Adipocyte (in vitro differentiated cells): ENCODE results near the gene ARF5.
"Not testable (repeated sequence)": the region's sequence is repeated elsewhere in the genome, so short reads cannot be mapped to it uniquely, and the experiment has no call there.

Experiments
- DNase-seq: peaks from one replicate; pipeline ENCODE4 v3.0.0-alpha.2; 2015; ENCODE audit warnings: low read depth
- H3K27me3 ChIP-seq: replicated peaks from 2 replicates; pipeline ENCODE4 v1.7.0; 2013; ENCODE audit warnings: mild to moderate bottlenecking, low read length, moderate library complexity; ENCODE audit not compliant: control insufficient read depth, insufficient read depth
- H3K36me3 ChIP-seq: 2 replicates; pipeline ENCODE4 v1.7.0; 2013; ENCODE audit warnings: low read length, mild to moderate bottlenecking, moderate library complexity; ENCODE audit not compliant: control insufficient read depth, insufficient read depth, severe bottlenecking
- H3K4me1 ChIP-seq: 2 replicates; pipeline ENCODE4 v1.7.0; 2013; ENCODE audit warnings: mild to moderate bottlenecking, low read length, moderate library complexity; ENCODE audit not compliant: control insufficient read depth, insufficient read depth
- H3K4me3 ChIP-seq: 2 replicates; pipeline ENCODE4 v1.7.0; 2013; ENCODE audit warnings: mild to moderate bottlenecking, low read length, moderate library complexity
- H3K9ac ChIP-seq: 2 replicates; pipeline ENCODE4 v1.7.0; 2013; ENCODE audit warnings: mild to moderate bottlenecking, low read length, moderate library complexity
- H3K9me3 ChIP-seq: 2 replicates; pipeline ENCODE4 v1.7.0; 2013; ENCODE audit warnings: mild to moderate bottlenecking, low read length, moderate library complexity; ENCODE audit not compliant: control insufficient read depth

The ARF5 gene

GRCh38 chr7:127588019-127588696 lies at the start of gene ARF5:
ARF5 (plus strand) TSS chr7:127588411; CDS start chr7:127588499, 88 bp downstream.
- peaks cover 17% of the 10 kb centered on the region for H3K36me3 ChIP-seq
- DNase-seq, result peak; percentile 95

GRCh38 chr7:127539116-127539515 lies 49.1 kb upstream of the ARF5 start:
- Histone ChIP-seq H3K36me3 (no peaks in the 10 kb centered on the region), H3K9me3 (no peaks in the 10 kb centered on the region), H3K4me3 (no peak overlapping the region), H3K9ac (no peak overlapping the region), H3K4me1 (no peaks in the 10 kb centered on the region), H3K27me3 (peaks cover 45% of the 10 kb centered on the region)
- no peak for DNase-seq

More at GRCh38 chr7:127588019-127588696, at the start of gene ARF5:
- peak within 1 kb of the TSS; percentile 94 for H3K4me3 ChIP-seq
- peak within 1 kb of the TSS; percentile 93 for H3K9ac ChIP-seq
- no peaks in the 10 kb centered on the region for H3K27me3 ChIP-seq
- H3K9me3 ChIP-seq, result no peaks in the 10 kb centered on the region
- H3K4me1 ChIP-seq, result peaks cover 41% of the 10 kb centered on the region

GRCh38 chr7:127540461-127540860 lies 47.8 kb upstream of the ARF5 start:
- H3K9me3 ChIP-seq, DNase-seq, H3K9ac ChIP-seq, H3K4me3 ChIP-seq, H3K4me1 ChIP-seq, H3K36me3 ChIP-seq: not testable (repeated sequence)
- H3K27me3 ChIP-seq, result peaks cover 40% of the 10 kb centered on the region

GRCh38 chr7:127541548-127541947 lies 46.7 kb upstream of the ARF5 start:
- Histone ChIP-seq H3K27me3 (peaks cover 29% of the 10 kb centered on the region), H3K36me3 (no peaks in the 10 kb centered on the region), H3K4me1 (no peaks in the 10 kb centered on the region), H3K9me3 (peaks cover 11% of the 10 kb centered on the region), H3K9ac (no peak overlapping the region), H3K4me3 (no peak overlapping the region)
- no peak for DNase-seq

GRCh38 chr7:127546313-127546712 lies 41.9 kb upstream of the ARF5 start:
- Histone ChIP-seq H3K4me3 (no peak overlapping the region), H3K4me1 (no peaks in the 10 kb centered on the region), H3K36me3 (no peaks in the 10 kb centered on the region), H3K9me3 (peaks cover 12% of the 10 kb centered on the region), H3K27me3 (peaks cover 3% of the 10 kb centered on the region), H3K9ac (no peak overlapping the region)
- DNase-seq, result no peak

GRCh38 chr7:127550247-127550646 lies 38.0 kb upstream of the ARF5 start:
- H3K4me3 ChIP-seq, result no peak overlapping the region
- peaks cover 12% of the 10 kb centered on the region for H3K9me3 ChIP-seq
- no peak overlapping the region for H3K9ac ChIP-seq
- no peak for DNase-seq
- no peaks in the 10 kb centered on the region for H3K4me1 ChIP-seq
- no peaks in the 10 kb centered on the region for H3K36me3 ChIP-seq
- no peaks in the 10 kb centered on the region for H3K27me3 ChIP-seq

GRCh38 chr7:127551941-127552340 lies 36.3 kb upstream of the ARF5 start:
- Histone ChIP-seq H3K4me3 (no peak overlapping the region), H3K4me1 (no peaks in the 10 kb centered on the region), H3K36me3 (no peaks in the 10 kb centered on the region), H3K9me3 (no peaks in the 10 kb centered on the region), H3K27me3 (no peaks in the 10 kb centered on the region), H3K9ac (no peak overlapping the region)
- no peak for DNase-seq

- no peaks in the 10 kb centered on the region for H3K9me3 ChIP-seq
- no peaks in the 10 kb centered on the region for H3K27me3 ChIP-seq
- no peak overlapping the region for H3K4me3 ChIP-seq
- H3K9ac ChIP-seq, result no peak overlapping the region
- no peaks in the 10 kb centered on the region for H3K36me3 ChIP-seq
- DNase-seq, result no peak
- H3K4me1 ChIP-seq, result no peaks in the 10 kb centered on the region
Measured at GRCh38 chr7:127556404-127556803, 31.8 kb upstream of the ARF5 start.

GRCh38 chr7:127557803-127558202 lies 30.4 kb upstream of the ARF5 start:
- H3K9ac ChIP-seq, result no peak overlapping the region
- H3K4me1 ChIP-seq, result no peaks in the 10 kb centered on the region
- no peaks in the 10 kb centered on the region for H3K36me3 ChIP-seq
- peaks cover under 1% of the 10 kb centered on the region for H3K9me3 ChIP-seq
- DNase-seq, result no peak
- no peaks in the 10 kb centered on the region for H3K27me3 ChIP-seq
- H3K4me3 ChIP-seq, result no peak overlapping the region

GRCh38 chr7:127566242-127566641 lies 22.0 kb upstream of the ARF5 start:
- DNase-seq, result no peak
- H3K36me3 ChIP-seq, result no peaks in the 10 kb centered on the region
- no peaks in the 10 kb centered on the region for H3K27me3 ChIP-seq
- H3K4me3 ChIP-seq, result no peak overlapping the region
- H3K9ac ChIP-seq, result no peak overlapping the region
- H3K4me1 ChIP-seq, result no peaks in the 10 kb centered on the region
- peaks cover 10% of the 10 kb centered on the region for H3K9me3 ChIP-seq

GRCh38 chr7:127568034-127568433 lies 20.2 kb upstream of the ARF5 start:
- H3K9me3 ChIP-seq, DNase-seq, H3K9ac ChIP-seq, H3K4me3 ChIP-seq, H3K4me1 ChIP-seq, H3K27me3 ChIP-seq, H3K36me3 ChIP-seq: not testable (repeated sequence)
